Activated T-cell treated with anti-CD3 and anti-CD28 coated beads for 48 hours (primary cell): ENCODE data around the gene SRRM4.

ENCODE experiments used
- DNase-seq: peaks from one replicate; pipeline ENCODE4 v3.0.0-alpha.2; 2020; ENCODE audit warnings: low read depth

SRRM4 gene

DNA sequence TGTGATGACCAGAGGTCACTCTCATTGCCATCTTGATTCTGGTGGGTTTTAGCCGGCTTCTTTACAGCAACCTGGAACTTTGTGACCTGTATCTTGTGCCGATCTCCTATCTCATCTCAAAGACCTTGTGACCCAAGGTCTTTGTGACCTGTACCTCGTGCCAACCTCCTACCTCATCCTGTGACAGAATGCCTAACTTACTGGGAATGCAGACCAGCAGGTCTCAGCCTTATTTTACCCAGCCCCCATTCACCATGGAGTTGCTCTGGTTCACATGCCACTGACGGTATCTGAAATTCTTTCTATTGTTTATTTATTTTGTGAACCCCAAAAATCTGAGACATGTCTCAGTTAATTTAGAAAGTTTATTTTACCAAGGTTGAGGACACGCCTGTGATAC is 189.9 kb downstream of the SRRM4 start:
- DNase-seq = no peak

DNA sequence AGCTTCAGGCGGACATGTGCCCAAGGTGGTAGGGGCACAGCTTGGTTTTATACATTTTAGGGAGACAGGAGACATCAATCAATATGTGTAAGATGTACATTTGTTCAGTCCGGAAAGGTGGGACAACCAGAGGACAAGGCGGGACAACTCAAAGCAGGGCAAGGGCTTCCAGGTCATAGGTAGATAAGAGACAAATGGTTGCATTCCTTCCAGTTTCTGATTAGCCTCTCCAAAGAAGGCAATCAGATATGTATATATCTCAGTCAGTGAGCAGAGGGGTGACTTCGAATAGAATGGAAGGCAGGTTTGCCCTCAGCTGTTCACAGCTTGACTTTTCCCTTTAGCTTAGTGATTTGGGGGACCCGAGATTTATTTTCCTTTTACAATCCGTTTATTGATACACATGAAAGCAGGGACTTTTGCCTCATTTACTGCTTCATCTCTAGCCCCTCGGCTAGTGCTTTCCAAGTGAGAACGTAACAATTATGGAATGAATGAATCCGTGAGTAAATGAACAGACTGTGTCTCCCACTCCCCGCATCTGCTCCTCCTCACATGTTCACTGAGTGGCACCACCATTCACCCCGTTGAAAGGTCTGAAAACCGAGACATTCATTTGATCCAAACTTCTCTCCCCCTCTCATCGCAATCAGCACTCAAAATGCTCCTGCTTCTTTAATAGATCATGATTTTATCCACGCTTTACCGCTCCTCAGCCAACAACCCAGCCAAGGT is 190.5 kb downstream of the SRRM4 start:
- DNase-seq = no peak

DNA sequence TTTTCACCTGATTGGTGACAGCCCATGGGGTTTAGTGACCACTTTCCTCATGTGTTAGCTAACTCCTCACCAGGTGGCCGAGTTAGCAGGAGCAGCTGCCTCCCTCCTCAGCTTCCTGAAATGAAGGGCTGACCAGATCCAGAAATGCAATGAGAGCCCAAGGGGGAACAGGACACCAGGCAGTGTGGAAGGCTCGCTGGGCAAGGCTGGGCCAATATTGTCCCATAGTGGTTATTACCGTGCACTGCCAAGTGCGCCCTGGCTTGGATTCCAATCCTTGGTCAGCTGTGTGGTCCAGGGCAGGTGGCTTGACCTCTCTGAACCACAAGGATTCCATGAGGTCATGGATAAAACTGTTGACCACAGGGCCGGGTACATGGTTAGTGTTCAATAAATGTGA is 193.7 kb downstream of the SRRM4 start:
- no peak for DNase-seq

DNA sequence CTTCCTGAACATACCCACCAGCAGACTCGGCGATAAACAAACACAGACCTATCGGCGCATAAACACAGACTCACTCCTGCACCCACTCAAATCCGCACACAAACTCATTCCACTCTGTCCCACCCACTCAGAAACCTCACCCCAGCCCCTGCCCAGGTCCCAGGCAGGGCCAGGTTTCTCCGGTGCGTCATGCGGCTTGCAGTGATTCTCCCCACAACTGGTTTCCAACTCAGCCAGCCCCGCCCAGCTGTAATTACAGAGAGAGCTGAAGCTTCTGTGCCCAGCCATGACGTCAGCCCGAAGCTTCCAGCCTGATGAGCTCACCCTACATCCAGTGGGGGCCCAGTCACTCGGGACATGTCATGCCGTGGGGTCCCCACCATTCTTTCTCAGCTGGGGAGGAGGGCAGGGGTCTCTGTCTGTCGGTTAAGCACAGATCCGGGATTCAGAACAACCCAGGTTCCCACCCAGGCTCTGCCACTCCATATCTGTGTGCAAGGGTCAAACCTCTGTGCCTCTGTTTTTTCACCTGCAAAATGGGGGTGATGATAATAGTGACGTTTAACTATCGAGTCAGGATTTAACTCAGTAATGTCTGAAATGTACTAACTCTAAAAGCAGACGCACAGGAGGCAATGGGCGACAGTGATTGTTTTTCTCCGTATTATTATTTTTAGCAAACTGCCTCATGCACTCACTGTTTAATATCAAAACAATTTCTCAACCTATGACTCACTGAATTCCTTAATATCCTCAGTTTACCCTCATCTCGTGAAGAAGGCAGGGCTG is 195.1 kb downstream of the SRRM4 start:
- DNase-seq = no peak

DNA sequence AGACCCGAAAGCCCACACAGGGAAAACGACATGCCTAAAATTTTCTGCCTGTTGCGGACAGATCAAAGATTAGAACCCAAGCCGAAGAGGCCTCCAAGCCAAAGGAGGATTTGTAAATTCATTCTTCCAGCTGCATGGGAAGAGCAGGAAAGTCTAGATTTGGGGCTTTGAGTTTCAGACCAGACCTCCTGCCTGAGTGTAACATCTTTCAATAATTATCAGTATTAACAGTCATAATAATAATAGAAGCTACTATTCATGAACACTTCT is 195.7 kb downstream of the SRRM4 start:
- DNase-seq = no peak

- DNase-seq = no peak
These were observed 196.5 kb downstream of the SRRM4 start for GRCh38 chr12:119177724-119178380.

- no peak for DNase-seq
These were observed 197.4 kb downstream of the SRRM4 start, which contains the start of gene HSPB8 for GRCh38 chr12:119178544-119179334. TSS of gene HSPB8 (plus strand) at chr12:119178931. CDS start at chr12:119179313, 382 bp downstream.

DNA sequence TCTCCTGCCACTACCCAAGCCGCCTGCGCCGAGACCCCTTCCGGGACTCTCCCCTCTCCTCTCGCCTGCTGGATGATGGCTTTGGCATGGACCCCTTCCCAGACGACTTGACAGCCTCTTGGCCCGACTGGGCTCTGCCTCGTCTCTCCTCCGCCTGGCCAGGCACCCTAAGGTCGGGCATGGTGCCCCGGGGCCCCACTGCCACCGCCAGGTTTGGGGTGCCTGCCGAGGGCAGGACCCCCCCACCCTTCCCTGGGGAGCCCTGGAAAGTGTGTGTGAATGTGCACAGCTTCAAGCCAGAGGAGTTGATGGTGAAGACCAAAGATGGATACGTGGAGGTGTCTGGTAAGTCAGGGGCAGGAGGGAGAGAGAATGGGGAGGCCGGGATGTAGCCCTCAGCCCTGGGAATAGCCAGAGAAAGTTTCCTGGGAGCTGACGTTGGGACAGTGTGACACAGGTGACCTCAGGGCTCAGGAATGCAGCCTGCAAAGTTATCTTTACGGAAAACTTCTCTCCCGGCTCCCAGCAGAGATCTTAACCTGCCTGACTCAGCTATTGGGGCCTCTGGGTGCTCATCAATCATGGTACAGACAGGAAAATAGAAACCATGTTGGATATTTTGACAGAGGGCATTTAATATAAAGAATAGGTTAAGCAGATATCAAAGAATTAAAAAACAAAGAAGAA is 198.1 kb downstream of the SRRM4 start:
- DNase-seq = no peak

DNA sequence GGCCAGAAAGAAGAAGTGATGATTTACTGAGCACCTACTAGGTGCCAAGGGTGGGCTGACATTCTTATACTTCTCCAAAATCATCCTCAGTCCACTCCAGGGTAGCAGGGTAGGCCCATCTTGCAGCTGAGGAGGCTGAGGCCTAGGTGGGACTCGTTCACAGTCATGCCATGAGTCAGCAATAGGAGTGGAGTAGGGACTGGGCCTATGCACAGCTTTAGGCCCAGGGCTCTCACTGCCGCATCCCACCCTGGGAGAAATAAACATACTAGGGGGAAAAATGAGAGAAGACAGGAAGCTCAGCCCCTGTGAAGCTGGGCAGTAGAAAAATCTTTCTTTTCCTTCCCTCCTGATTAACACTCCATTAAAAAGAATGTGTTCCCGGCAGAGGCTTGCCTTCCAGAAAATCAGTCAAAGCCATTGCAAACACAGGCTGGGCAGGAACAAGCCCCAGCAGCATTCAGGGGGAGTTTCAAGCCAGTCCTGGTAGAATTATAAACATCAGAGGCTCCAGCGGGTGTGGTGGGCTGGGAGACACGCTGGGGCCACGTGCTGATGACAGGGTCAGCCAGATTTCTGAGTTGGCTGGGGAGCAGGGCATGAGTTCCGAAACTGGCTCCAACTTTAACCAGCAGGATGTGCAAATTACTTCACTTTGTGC is 199.2 kb downstream of the SRRM4 start:
- DNase-seq = no peak

- DNase-seq = no peak
These were observed 199.9 kb downstream of the SRRM4 start for GRCh38 chr12:119181202-119181601.

GRCh38 chr12:119181944-119182343 is 200.6 kb downstream of the SRRM4 start:
- no peak for DNase-seq

- no peak for DNase-seq
These were observed 201.6 kb downstream of the SRRM4 start for GRCh38 chr12:119182701-119183493.

DNA sequence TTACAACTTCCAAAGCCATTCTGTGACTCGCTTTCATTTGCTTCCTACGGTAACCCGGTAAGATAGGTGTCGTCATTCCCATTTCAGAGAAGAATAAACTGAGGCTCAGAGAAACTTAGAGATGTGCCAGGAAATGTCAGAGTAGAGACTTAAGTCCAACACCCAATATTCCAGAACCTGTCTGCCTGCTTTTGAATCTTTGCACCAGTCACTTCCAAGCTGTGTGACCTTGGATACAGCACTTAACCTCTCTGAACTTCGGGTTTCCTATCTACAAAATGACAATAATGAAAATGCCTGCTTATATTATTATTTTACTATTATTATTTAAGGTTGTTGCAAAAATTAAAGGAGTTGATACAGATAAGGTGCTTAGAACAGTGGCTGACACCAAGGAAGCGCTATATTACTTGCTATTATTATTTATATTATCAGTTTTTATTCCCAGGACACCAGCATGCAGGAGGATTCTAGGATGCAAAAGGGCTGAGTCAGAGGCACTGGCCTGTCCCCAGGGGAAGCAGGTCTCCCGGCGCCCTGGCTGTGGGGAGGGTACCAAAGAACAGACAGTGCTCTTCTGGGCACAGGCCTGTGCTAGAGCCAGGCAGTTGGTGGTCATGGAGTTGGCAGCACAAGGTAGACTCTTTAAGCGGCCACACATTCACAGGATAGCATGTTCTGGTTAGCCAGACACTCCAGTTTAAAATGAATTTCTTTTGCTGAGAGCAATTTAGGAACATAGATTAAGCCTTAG is 202.8 kb downstream of the SRRM4 start:
- no peak for DNase-seq

DNA sequence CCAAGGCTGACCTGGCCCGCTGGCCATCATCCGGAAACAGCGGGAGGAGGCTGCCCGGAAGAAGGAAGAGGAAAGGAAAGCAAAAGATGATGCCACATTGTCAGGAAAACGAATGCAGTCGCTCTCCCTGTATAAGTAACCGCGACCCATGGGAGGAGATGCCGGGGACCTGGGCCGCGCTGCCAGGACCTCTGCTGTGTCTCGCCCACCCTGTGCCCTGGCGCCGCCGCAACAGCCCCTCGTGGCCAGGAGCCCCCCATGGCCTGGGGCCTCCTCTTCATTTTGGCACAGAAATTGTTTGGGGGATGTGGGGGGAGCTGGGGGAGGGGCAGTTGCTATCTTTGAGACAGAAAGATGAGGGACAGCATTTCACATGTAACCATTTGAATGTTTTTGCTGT is 213.9 kb downstream of the SRRM4 start:
- DNase-seq = no peak

- DNase-seq = no peak
These were observed 217.1 kb downstream of the SRRM4 start for GRCh38 chr12:119198440-119198839.

- no peak for DNase-seq
These were observed 219.3 kb downstream of the SRRM4 start for GRCh38 chr12:119200601-119201000.

GRCh38 chr12:119201789-119202543 is 220.6 kb downstream of the SRRM4 start:
- no peak for DNase-seq

DNA sequence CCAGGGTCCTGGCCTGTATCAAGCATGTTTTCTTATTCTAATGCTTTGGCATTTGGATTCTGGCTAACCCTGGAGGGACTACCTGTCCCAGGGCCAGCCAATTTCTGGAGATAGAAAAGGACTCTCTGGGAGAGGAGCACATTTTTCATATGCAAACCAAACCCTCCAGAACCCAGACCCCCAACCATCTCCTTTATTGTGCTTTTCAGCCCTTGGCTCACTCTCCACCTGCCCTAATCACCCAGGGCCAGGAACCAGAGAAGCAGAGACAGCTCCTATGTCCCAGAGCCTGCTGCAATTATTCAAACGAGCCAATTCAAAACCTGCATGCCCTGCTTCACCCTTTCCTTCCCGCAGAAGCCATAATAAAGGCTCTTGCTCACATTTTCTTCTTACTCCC is 221.2 kb downstream of the SRRM4 start:
- DNase-seq = no peak

DNA sequence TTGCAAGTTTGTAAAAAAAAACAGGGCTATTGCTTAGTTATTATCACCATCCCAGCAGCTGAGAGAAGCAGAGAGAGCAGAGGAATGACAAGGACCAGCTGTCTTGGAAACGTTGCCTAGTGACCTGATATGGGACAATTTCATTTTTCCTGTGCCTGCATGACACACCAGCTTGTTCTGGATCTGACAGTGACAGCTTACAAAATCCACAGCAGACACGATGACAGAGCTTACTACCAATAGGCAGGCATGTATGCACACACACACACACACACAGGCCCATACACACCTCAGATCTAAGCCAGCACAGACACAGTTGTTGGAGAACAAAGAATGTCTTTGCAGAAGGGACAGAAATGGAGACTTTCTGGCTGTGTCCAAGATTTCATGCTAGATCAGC is 222.8 kb downstream of the SRRM4 start:
- DNase-seq = no peak
